ENCODE measurements around the gene SERPINE2. TPM values are rescaled to one million over a fixed set of nuclear protein-coding genes. Genes with fewer than 3 reads are reported as not detected.

SERPINE2 gene
- total and polyA plus RNA-seq, 2 donors (not counting 3 experiments of a cell fraction or from before 2014, with no cell fraction given): 4.0 to 8.8 TPM

GRCh38 chr2:223998948-223999347 lies 40.1 kb downstream of the SERPINE2 start:
- Histone ChIP-seq H4K20me1 (replicated peaks; ENCODE audit: control insufficient read depth, extremely low read depth, insufficient read depth, low read length) (no peaks in the 10 kb centered on the region), H3K36me3 (ENCODE audit: control insufficient read depth in 2 of 2, extremely low read depth in 1 of 2, insufficient read depth in 2 of 2, low read length in 2 of 2) (no peaks in the 10 kb centered on the region), H3K4me2 (ENCODE audit: insufficient read depth, low read length) (no peak overlapping the region), H3K9me1 (replicated peaks; ENCODE audit: control insufficient read depth, extremely low read depth, insufficient read depth, low read length) (no peaks in the 10 kb centered on the region), H3K9me3 (replicated peaks; ENCODE audit: control insufficient read depth, insufficient read depth, low read length) (no peaks in the 10 kb centered on the region), H3K79me2 (ENCODE audit: control insufficient read depth, insufficient read depth, low read length) (no peaks in the 10 kb centered on the region), H3K4me1 (ENCODE audit: control insufficient read depth, extremely low read depth, insufficient read depth, low read length) (no peaks in the 10 kb centered on the region), H3K9ac (replicated peaks; ENCODE audit: extremely low read depth, insufficient read depth, low read length) (no peak overlapping the region), H3K27me3 (ENCODE audit: control insufficient read depth in 2 of 2, insufficient read depth in 2 of 2, low read length in 2 of 2) (no peaks in the 10 kb centered on the region), H3K27ac (ENCODE audit: insufficient read depth, low read depth, low read length) (no peak overlapping the region), H2AFZ (ENCODE audit: low read depth, low read length) (no peak overlapping the region), H3K4me3 (replicated peaks in 1 of 3; ENCODE audit: insufficient read depth in 1 of 3, low read depth in 1 of 3, low read length in 3 of 3) (no peak overlapping the region)
- intact Hi-C loops (cut with micrococcal nuclease) (no loop called here), dilution Hi-C loops (cut with MboI; ENCODE audit: extremely low pct_ligation_motif_present, low sequenced_read_pairs) (no loop called here)
- no TSS peak for BruUV-seq (replicated peaks)
- CTCF ChIA-PET: interaction anchor here (1.1 to 1.8 kb wide), 3 partner anchors 11 to 286 kb away, joined by 3 to 11 read pairs (median 4); no protein-coding TSS in a partner anchor
- no peak for FAIRE-seq
- TF ChIP-seq CTCF (IDR thresholded peaks at IDR 0.05; ENCODE audit: extremely low read depth in 1 of 2, insufficient read depth in 1 of 2, low read depth in 1 of 2, low read length in 2 of 2) (no peak), MYC (IDR thresholded peaks at IDR 0.05; ENCODE audit: low read depth, low read length) (no peak), JUN (IDR thresholded peaks at IDR 0.05; ENCODE audit: borderline replicate concordance, insufficient read depth, insufficient read length, low read depth) (no peak), POLR2A (IDR thresholded peaks at IDR 0.05; ENCODE audit: low read depth, low read length) (no peak), MAX (IDR thresholded peaks at IDR 0.05; ENCODE audit: insufficient read depth, insufficient read length) (no peak), GATA2 (IDR thresholded peaks at IDR 0.05; ENCODE audit: insufficient read depth, insufficient read length, low read depth, low read length) (no peak), EZH2 (IDR thresholded peaks at IDR 0.05; ENCODE audit: borderline replicate concordance, low read depth, low read length, severe bottlenecking) (no peak), POLR2AphosphoS5 (IDR thresholded peaks at IDR 0.05; ENCODE audit: insufficient read depth, low read depth, low read length) (no peak), FOS (IDR thresholded peaks at IDR 0.05; ENCODE audit: borderline replicate concordance, insufficient read depth, low read length) (no peak)
- no peak for DNase-seq (ENCODE audit: low read depth, low spot score)
- POLR2A ChIA-PET: no interaction called here

Data from endothelial cell of umbilical vein (primary cell).